ENCODE results near the gene MYL1. TPM values are rescaled to one million over a fixed set of nuclear protein-coding genes. Genes with fewer than 3 reads are reported as not detected.

Gene MYL1
- total RNA-seq, 4 donors from 2014 or later: not detected

DNA sequence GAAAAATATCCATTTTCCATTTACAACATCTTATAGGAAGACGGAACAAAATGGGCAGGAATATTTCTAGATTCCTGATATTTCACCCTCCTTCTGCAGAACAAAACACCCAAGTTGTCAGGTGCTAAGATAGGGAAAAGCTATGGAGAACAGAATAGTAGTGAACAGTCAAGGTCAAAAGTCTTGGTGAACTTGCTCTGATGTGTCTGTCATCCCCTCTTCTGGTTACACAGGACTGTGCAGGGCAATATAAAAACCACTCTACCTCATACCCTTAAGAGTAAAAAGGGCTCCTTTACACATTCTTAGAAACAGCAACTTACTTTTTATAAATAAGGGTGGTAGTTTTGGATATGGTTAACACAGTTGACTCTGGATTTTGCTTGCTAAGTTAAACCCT lies 4.4 kb downstream of the MYL1 start:
- Histone ChIP-seq H3K4me1 (no peaks in the 10 kb centered on the region), H3K36me3 (no peaks in the 10 kb centered on the region), H3K27ac (no peak overlapping the region), H3K27me3 (no peaks in the 10 kb centered on the region), H3K9me3 (no peaks in the 10 kb centered on the region), H3K4me3 (no peak overlapping the region)
- TF ChIP-seq EP300 (IDR thresholded peaks at IDR 0.05) (no peak), POLR2AphosphoS5 (IDR thresholded peaks at IDR 0.05) (no peak), POLR2A (IDR thresholded peaks at IDR 0.05) (no peak)
- TF ChIP-seq, protein P1, sequence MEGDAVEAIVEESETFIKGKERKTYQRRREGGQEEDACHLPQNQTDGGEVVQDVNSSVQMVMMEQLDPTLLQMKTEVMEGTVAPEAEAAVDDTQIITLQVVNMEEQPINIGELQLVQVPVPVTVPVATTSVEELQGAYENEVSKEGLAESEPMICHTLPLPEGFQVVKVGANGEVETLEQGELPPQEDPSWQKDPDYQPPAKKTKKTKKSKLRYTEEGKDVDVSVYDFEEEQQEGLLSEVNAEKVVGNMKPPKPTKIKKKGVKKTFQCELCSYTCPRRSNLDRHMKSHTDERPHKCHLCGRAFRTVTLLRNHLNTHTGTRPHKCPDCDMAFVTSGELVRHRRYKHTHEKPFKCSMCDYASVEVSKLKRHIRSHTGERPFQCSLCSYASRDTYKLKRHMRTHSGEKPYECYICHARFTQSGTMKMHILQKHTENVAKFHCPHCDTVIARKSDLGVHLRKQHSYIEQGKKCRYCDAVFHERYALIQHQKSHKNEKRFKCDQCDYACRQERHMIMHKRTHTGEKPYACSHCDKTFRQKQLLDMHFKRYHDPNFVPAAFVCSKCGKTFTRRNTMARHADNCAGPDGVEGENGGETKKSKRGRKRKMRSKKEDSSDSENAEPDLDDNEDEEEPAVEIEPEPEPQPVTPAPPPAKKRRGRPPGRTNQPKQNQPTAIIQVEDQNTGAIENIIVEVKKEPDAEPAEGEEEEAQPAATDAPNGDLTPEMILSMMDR (IDR thresholded peaks at IDR 0.05): no peak
- no peak for DNase-seq (ENCODE audit: low spot score in 2 of 2)
- 0% methylated on average over 1 of the region's 1 CpG for WGBS

DNA sequence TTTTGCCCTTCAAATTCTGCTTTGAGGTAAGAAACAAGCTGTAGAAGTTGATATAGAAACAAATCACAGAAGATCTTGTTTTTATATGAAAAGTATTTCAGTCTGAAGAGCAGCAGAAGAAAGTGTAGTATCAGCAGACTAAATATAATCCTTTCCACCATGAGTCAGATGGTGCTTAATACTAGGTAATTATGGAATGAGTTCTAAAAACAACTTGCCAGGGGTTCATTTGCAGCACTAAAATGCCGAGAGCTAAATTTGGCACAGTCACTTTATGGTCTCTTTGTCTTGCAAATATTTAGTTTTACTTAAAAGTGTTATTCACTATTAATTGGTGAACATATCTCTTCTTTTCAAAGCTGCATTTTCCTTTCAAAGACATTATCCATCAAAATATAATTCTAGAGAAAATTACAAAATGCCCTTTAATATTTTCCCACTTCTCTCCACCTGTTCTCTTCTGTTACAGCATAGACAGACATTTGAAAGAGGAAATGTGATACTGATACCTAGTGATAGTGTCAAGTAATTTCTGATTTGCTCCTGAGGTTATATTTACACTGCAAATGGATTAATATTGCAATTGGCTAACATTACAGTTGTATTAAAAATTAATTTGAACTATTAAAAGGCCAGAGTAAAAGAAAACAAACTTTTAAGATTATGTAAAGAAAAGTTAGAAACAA lies 5.3 kb downstream of the MYL1 start:
- TF ChIP-seq POLR2A (IDR thresholded peaks at IDR 0.05) (no peak), POLR2AphosphoS5 (IDR thresholded peaks at IDR 0.05) (no peak), EP300 (IDR thresholded peaks at IDR 0.05) (no peak)
- TF ChIP-seq, protein P1 (IDR thresholded peaks at IDR 0.05): no peak
- Histone ChIP-seq H3K9me3 (no peaks in the 10 kb centered on the region), H3K36me3 (no peaks in the 10 kb centered on the region), H3K27ac (no peak overlapping the region), H3K27me3 (no peaks in the 10 kb centered on the region), H3K4me1 (no peaks in the 10 kb centered on the region), H3K4me3 (no peak overlapping the region)
- no peak for DNase-seq (ENCODE audit: low spot score in 2 of 2)
- 36% methylated on average over 1 of the region's 1 CpG for WGBS

DNA sequence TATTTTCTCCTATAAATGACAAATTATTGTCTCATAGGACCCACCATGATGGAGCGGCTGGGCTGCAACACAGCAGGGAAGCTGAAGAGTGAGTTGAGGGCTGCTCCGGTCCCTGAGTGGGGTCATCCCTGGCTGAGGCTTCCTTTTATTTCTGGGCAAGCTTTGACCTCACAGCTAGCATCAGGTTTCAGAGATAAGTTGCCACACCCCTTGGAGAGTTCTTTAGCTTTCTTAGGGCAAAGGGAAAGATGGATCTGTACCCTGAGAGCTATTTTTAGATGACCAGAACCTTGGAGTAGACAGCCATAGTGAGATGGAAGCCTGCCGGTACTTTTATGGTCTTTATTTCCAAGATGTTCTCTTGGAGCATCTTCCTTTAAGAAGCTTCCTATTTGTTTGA lies 11.5 kb downstream of the MYL1 start:
- H3K4me3 ChIP-seq: no peak overlapping the region
- no peaks in the 10 kb centered on the region for H3K9me3 ChIP-seq
- 84% methylated on average over 3 of the region's 3 CpGs for WGBS
- no peaks in the 10 kb centered on the region for H3K36me3 ChIP-seq
- H3K27me3 ChIP-seq: no peaks in the 10 kb centered on the region
- no peak overlapping the region for H3K27ac ChIP-seq
- DNase-seq (ENCODE audit: low spot score in 2 of 2): no peak
- no peaks in the 10 kb centered on the region for H3K4me1 ChIP-seq
- TF ChIP-seq EP300 (IDR thresholded peaks at IDR 0.05) (no peak), POLR2AphosphoS5 (IDR thresholded peaks at IDR 0.05) (no peak), POLR2A (IDR thresholded peaks at IDR 0.05) (no peak)
- TF ChIP-seq, protein P1 (IDR thresholded peaks at IDR 0.05): no peak

DNA sequence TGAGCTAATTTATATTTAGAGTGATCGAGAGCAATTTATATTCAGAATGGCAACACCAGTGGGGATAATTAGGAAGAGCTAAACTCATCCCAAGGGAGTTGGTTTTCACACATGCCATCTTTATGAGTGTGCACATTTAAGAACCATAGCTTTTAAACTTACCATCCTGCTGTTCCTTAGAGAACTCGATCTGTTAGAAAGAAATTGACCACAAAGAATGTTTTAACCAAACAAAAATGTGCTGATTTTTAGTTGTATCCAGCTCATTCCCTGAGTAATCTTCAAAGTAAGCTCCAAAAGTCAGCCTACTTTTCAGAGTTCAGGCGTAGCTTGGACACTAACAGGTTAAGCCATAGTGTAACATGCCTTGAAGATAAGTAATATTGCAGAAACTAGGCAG lies 12.6 kb downstream of the MYL1 start:
- Histone ChIP-seq H3K4me1 (no peaks in the 10 kb centered on the region), H3K27ac (no peak overlapping the region), H3K36me3 (no peaks in the 10 kb centered on the region), H3K27me3 (no peaks in the 10 kb centered on the region), H3K4me3 (no peak overlapping the region), H3K9me3 (no peaks in the 10 kb centered on the region)
- DNase-seq (ENCODE audit: low spot score in 2 of 2): no peak
- 79% methylated on average over 3 of the region's 3 CpGs for WGBS
- TF ChIP-seq POLR2A (IDR thresholded peaks at IDR 0.05): no peak
- TF ChIP-seq, protein P1 (IDR thresholded peaks at IDR 0.05): no peak
- TF ChIP-seq POLR2AphosphoS5 (IDR thresholded peaks at IDR 0.05): no peak
- TF ChIP-seq EP300 (IDR thresholded peaks at IDR 0.05): no peak

DNA sequence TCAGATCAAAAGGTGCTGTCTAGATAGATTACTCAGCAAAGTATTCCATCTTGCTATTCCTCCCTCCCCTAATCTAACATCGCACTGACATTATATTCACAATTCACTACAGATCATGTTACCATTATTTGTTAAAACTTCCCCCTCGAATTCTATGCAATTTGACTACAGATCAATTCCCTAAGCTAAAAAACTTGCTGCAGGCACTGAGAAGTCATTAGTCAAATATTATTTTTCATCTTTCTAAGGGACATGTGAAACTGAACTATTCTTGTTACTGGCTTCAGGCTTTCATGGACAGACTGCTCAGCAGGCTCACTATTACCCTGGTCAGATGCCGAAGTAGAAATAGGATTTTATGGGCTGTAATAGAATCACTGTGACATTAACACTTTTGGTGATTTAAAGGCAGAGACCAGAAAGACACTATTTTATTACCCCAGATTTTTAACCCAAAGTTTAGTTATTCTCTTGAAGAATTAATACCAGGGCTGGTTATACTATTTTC lies 15.1 kb downstream of the MYL1 start:
- WGBS: 40% methylated on average over 3 of the region's 3 CpGs

More for the DNA sequence above, 15.1 kb downstream of the MYL1 start:
- no peaks in the 10 kb centered on the region for H3K27me3 ChIP-seq
- TF ChIP-seq POLR2AphosphoS5 (IDR thresholded peaks at IDR 0.05) (no peak), POLR2A (IDR thresholded peaks at IDR 0.05) (no peak), EP300 (IDR thresholded peaks at IDR 0.05) (no peak)
- TF ChIP-seq, protein P1 (IDR thresholded peaks at IDR 0.05): no peak
- no peak overlapping the region for H3K4me3 ChIP-seq
- no peak for DNase-seq (ENCODE audit: low spot score in 2 of 2)
- no peaks in the 10 kb centered on the region for H3K4me1 ChIP-seq
- no peaks in the 10 kb centered on the region for H3K36me3 ChIP-seq
- H3K27ac ChIP-seq: no peak overlapping the region
- no peaks in the 10 kb centered on the region for H3K9me3 ChIP-seq
